Liver (tissue), 9 donors: Measurements from ENCODE around the gene PCDHA10. TPM values are rescaled to one million over a fixed set of nuclear protein-coding genes. Genes with fewer than 3 reads are reported as not detected.

ENCODE experiments used
- DNase-seq: peaks from one replicate; pipeline ENCODE4 v3.0.0-alpha.2; 2017; ENCODE audit warnings: low spot score
- H3K27ac ChIP-seq, 2 donors: one replicate each; pipeline ENCODE4 v1.7.0; 2013; ENCODE audit warnings: inconsistent platforms in 2 of 2, low read length in 2 of 2, control low read depth in 1 of 2, low read depth in 1 of 2, mild to moderate bottlenecking in 1 of 2
- H3K27me3 ChIP-seq, 4 donors: one replicate each; pipeline versions ENCODE4 v1.6.1 to v1.7.0; 2013; ENCODE audit warnings: low read length in 3 of 4, inconsistent platforms in 1 of 4, mild to moderate bottlenecking in 1 of 4, moderate library complexity in 1 of 4; ENCODE audit not compliant: control insufficient read depth in 4 of 4, insufficient read depth in 4 of 4
- H3K36me3 ChIP-seq, 4 donors: one replicate each; pipeline versions ENCODE4 v1.6.1 to v1.7.0; 2013; ENCODE audit warnings: low read length in 3 of 4, mild to moderate bottlenecking in 3 of 4, low read depth in 1 of 4, moderate library complexity in 1 of 4; ENCODE audit not compliant: control insufficient read depth in 4 of 4, insufficient read depth in 3 of 4
- H3K4me1 ChIP-seq, 4 donors: one replicate each; pipeline versions ENCODE4 v1.6.1 to v1.7.0; 2013; ENCODE audit warnings: low read length in 3 of 4, mild to moderate bottlenecking in 3 of 4, moderate library complexity in 1 of 4; ENCODE audit not compliant: control insufficient read depth in 4 of 4, insufficient read depth in 4 of 4
- H3K4me3 ChIP-seq, 3 donors: one replicate each; pipeline versions ENCODE4 v1.6.1 to v1.7.0; 2013; ENCODE audit warnings: low read length in 3 of 3, control low read depth in 1 of 3, low read depth in 1 of 3, mild to moderate bottlenecking in 1 of 3
- H3K9ac ChIP-seq, 2 donors: one replicate each; pipeline ENCODE4 v1.7.0; 2013; ENCODE audit warnings: low read length in 2 of 2, mild to moderate bottlenecking in 2 of 2, moderate library complexity in 2 of 2, control low read depth in 1 of 2, low read depth in 1 of 2
- H3K9me3 ChIP-seq, 4 donors: one replicate each; pipeline versions ENCODE4 v1.6.1 to v1.7.0; 2013; ENCODE audit warnings: low read length in 3 of 4; ENCODE audit not compliant: control insufficient read depth in 4 of 4
- EGR1 ChIP-seq, 2 donors: IDR thresholded peaks; 2 replicates each; pipeline ENCODE4 v1.6.1; 2016 to 2018; ENCODE audit warnings: antibody characterized with exemption in 2 of 2, low read depth in 2 of 2
- FOXA1 ChIP-seq: IDR thresholded peaks from 2 replicates; pipeline ENCODE4 v1.6.1; 2016; ENCODE audit warnings: antibody characterized with exemption
- FOXA2 ChIP-seq: IDR thresholded peaks from 2 replicates; pipeline ENCODE4 v1.6.1; 2016; ENCODE audit warnings: antibody characterized with exemption
- GABPA ChIP-seq, 2 donors: IDR thresholded peaks in 1 of 2; conservative IDR thresholded peaks in 1 of 2; 2 replicates each; pipeline ENCODE4 v1.6.1; 2016; ENCODE audit warnings: antibody characterized with exemption in 2 of 2, mild to moderate bottlenecking in 1 of 2, moderate library complexity in 1 of 2
- HNF4A ChIP-seq, 2 donors: conservative IDR thresholded peaks; 2 replicates each; pipeline ENCODE4 v1.6.1; 2016; ENCODE audit warnings: antibody characterized with exemption in 2 of 2, mild to moderate bottlenecking in 2 of 2
- HNF4G ChIP-seq: IDR thresholded peaks from 2 replicates; pipeline ENCODE4 v1.6.1; 2016; ENCODE audit warnings: antibody characterized with exemption
- JUND ChIP-seq, 2 donors: IDR thresholded peaks; 2 replicates each; pipeline ENCODE4 v1.6.1; 2016; ENCODE audit warnings: antibody characterized with exemption in 2 of 2
- RAD21 ChIP-seq, 2 donors: IDR thresholded peaks; 2 replicates each; pipeline ENCODE4 v1.6.1; 2016; ENCODE audit warnings: antibody characterized with exemption in 2 of 2, mild to moderate bottlenecking in 2 of 2
- RXRA ChIP-seq, 2 donors: IDR thresholded peaks; 2 replicates each; pipeline ENCODE4 v1.6.1; 2017 to 2018; ENCODE audit warnings: antibody characterized with exemption in 2 of 2, mild to moderate bottlenecking in 1 of 2
- SP1 ChIP-seq: IDR thresholded peaks from 2 replicates; pipeline ENCODE4 v1.6.1; 2018; ENCODE audit warnings: antibody characterized with exemption, mild to moderate bottlenecking
- TAF1 ChIP-seq: conservative IDR thresholded peaks from 2 replicates; pipeline ENCODE4 v1.6.1; 2016; ENCODE audit warnings: antibody characterized with exemption, mild to moderate bottlenecking
- YY1 ChIP-seq: IDR thresholded peaks from 2 replicates; pipeline ENCODE4 v1.6.1; 2016; ENCODE audit warnings: antibody characterized with exemption, mild to moderate bottlenecking
- ZBTB33 ChIP-seq: IDR thresholded peaks from 2 replicates; pipeline ENCODE4 v1.6.1; 2016; ENCODE audit warnings: antibody characterized with exemption
- WGBS: extraction: QIAGEN DNeasy Blood & Tissue Kit; methylation state at CpG from one replicate; pipeline ENCODE4 v1.1.7; 2013; 5-methylcytosine and 5-hydroxymethylcytosine counted together
- polyA plus RNA-seq, 2 donors: library from polyadenylated mRNA; stranded (reverse) in 1 of 2; unstranded in 1 of 2; fragments of 200-250 nt in 1 of 2; fragments of >200 nt in 1 of 2; fragmentation: Nextera tagmentation in 1 of 2; extraction: Ambion mirVana in 1 of 2; gene quantifications; one replicate each; pipeline versions ENCODE4 v1.2.1 to v1.2.3, GENCODE V29; 2013 to 2015
- total RNA-seq, 2 donors: library from RNA; depleted of rRNA; stranded (reverse); fragments of >200 nt; gene quantifications; one replicate each; pipeline ENCODE4 v1.2.3, GENCODE V29; 2014
- TF ChIP-seq, protein P1 (sequence below): fragments of 150-350 bp; IDR thresholded peaks from 2 replicates; pipeline ENCODE4 v1.5.1; 2017; ENCODE audit warnings: improper control_type of control experiment, low read depth, low read length; ENCODE audit not compliant: missing input control
- TF ChIP-seq, protein P2 (sequence below): IDR thresholded peaks from 2 replicates; pipeline ENCODE4 v1.6.1; 2016; ENCODE audit warnings: antibody characterized with exemption
- TF ChIP-seq, protein P3 (sequence below): IDR thresholded peaks from 2 replicates; pipeline ENCODE4 v1.6.1; 2016; ENCODE audit warnings: antibody characterized with exemption
- donor health status: healthy.
- donor health status: healthy.
- donor health status: healthy.
- donor health status: healthy.
- donor health status: healthy.

Gene PCDHA10
- total and polyA plus RNA-seq, 4 donors = under 0.01 to 0.01 TPM; not detected in 2

DNA sequence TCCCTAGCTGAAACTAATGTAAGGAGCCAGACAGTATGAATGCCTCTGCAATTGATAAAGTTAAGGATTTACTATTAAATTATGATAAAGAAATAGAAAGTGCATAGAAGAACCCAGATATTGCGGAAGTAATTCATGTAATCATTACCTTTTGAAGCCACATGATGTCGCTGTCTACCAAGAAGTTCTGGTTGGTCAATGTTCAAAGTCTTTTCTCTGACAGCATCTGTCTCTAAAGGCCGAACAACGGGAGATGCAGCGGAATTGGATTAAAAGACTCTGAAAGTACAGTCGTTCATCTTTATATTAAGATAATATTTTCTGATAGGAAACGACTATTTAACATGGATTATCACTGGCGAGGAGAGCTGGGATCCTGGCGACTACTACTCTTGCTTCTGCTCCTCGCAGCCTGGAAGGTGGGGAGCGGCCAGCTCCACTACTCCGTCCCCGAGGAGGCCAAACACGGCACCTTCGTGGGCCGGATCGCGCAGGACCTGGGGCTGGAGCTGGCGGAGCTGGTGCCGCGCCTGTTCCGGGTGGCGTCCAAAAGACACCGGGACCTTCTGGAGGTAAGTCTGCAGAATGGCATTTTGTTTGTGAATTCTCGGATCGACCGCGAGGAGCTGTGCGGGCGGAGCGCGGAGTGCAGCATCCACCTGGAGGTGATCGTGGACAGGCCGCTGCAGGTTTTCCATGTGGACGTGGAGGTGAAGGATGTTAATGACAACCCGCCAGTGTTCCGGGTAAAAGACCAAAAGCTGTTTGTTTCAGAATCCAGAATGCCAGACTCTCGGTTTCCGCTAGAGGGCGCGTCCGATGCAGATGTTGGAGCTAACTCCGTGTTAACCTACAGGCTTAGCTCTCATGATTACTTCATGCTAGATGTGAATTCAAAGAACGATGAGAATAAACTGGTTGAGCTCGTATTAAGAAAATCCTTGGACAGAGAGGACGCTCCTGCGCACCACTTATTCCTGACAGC is 14.4 kb upstream of the PCDHA10 start, which contains the start of gene PCDHA8:
PCDHA8 (plus strand) TSS at position 210 of the 985 bp plus-strand sequence; CDS start at position 345, 135 bp downstream.
- no peak within 1 kb of the TSS for H3K9ac ChIP-seq
- DNase-seq = no peak
- no peak within 1 kb of the TSS for H3K4me3 ChIP-seq
- no peaks in the 10 kb centered on the region for H3K36me3 ChIP-seq
- TF ChIP-seq SP1 = no peak
- TF ChIP-seq HNF4G = no peak
- no peak for TF ChIP-seq ZBTB33
- TF ChIP-seq EGR1 (IDR thresholded peaks at IDR 0.05; ENCODE audit: low read depth in 2 of 2) = no peak
- no peak for TF ChIP-seq JUND (IDR thresholded peaks at IDR 0.05)
- TF ChIP-seq, protein P1, sequence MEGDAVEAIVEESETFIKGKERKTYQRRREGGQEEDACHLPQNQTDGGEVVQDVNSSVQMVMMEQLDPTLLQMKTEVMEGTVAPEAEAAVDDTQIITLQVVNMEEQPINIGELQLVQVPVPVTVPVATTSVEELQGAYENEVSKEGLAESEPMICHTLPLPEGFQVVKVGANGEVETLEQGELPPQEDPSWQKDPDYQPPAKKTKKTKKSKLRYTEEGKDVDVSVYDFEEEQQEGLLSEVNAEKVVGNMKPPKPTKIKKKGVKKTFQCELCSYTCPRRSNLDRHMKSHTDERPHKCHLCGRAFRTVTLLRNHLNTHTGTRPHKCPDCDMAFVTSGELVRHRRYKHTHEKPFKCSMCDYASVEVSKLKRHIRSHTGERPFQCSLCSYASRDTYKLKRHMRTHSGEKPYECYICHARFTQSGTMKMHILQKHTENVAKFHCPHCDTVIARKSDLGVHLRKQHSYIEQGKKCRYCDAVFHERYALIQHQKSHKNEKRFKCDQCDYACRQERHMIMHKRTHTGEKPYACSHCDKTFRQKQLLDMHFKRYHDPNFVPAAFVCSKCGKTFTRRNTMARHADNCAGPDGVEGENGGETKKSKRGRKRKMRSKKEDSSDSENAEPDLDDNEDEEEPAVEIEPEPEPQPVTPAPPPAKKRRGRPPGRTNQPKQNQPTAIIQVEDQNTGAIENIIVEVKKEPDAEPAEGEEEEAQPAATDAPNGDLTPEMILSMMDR = no peak
- WGBS = 24% methylated on average over 47 of the region's 47 CpGs
- no peaks in the 10 kb centered on the region for H3K4me1 ChIP-seq
- peaks cover 0 to 5% (median 2%) of the 10 kb centered on the region in 4 donors for H3K27me3 ChIP-seq
- H3K9me3 ChIP-seq = peaks cover 10 to 22% (median 13%) of the 10 kb centered on the region in 4 donors
- H3K27ac ChIP-seq = no peak within 1 kb of the TSS

GRCh38 chr5:140842798-140843733 is 12.6 kb upstream of the PCDHA10 start:
- no peak for DNase-seq
- Histone ChIP-seq H3K27me3 (peaks cover 0 to 4% (median under 1%) of the 10 kb centered on the region in 4 donors), H3K36me3 (no peaks in the 10 kb centered on the region), H3K4me1 (no peaks in the 10 kb centered on the region), H3K27ac (no peak overlapping the region), H3K9me3 (peaks cover 7 to 20% (median 12%) of the 10 kb centered on the region in 4 donors), H3K4me3 (peak overlapping the region in 2 of 3 donors; percentile 4 to 23), H3K9ac (no peak overlapping the region)
- WGBS = 44% methylated on average over 87 of the region's 87 CpGs
- TF ChIP-seq YY1 = no peak
- TF ChIP-seq HNF4A (conservative IDR thresholded peaks at IDR 0.05) = no peak
- TF ChIP-seq, protein P2, sequence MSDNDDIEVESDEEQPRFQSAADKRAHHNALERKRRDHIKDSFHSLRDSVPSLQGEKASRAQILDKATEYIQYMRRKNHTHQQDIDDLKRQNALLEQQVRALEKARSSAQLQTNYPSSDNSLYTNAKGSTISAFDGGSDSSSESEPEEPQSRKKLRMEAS = no peak
- TF ChIP-seq JUND (IDR thresholded peaks at IDR 0.05) = no peak
- no peak for TF ChIP-seq FOXA1
- TF ChIP-seq RAD21 (IDR thresholded peaks at IDR 0.05) = no peak
- TF ChIP-seq HNF4G = no peak
- TF ChIP-seq FOXA2 = no peak
- no peak for TF ChIP-seq RXRA (IDR thresholded peaks at IDR 0.05)
- TF ChIP-seq ZBTB33 = no peak
- no peak for TF ChIP-seq GABPA (IDR thresholded peaks at IDR 0.05 in 1 of 2, conservative IDR thresholded peaks at IDR 0.05 in 1 of 2)
- TF ChIP-seq, protein P1 = no peak
- no peak for TF ChIP-seq TAF1
- TF ChIP-seq, protein P3, sequence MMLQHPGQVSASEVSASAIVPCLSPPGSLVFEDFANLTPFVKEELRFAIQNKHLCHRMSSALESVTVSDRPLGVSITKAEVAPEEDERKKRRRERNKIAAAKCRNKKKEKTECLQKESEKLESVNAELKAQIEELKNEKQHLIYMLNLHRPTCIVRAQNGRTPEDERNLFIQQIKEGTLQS = no peak
